Cardiac fibroblast (primary cell): ENCODE measurements around the gene FRG1.
"Not testable (repeated sequence)": the region's sequence is repeated elsewhere in the genome, so short reads cannot be mapped to it uniquely, and the experiment has no call there.

ENCODE experiments used
- DNase-seq, 2 donors: peaks; one replicate each; pipeline versions ENCODE4 v3.0.0 to v3.0.0-alpha.2; 2010; ENCODE audit warnings: low read depth in 2 of 2
- H3K4me3 ChIP-seq, 2 donors: replicated peaks in 1 of 2; 1 replicate in 1 of 2; 2 replicates in 1 of 2; pipeline ENCODE4 v1.5.1; 2011; ENCODE audit warnings: low read depth in 2 of 2, low read length in 2 of 2, mild to moderate bottlenecking in 2 of 2, moderate library complexity in 1 of 2
- CTCF ChIP-seq: IDR thresholded peaks from one replicate; pipeline ENCODE4 v1.5.1; 2011; ENCODE audit warnings: low read depth, mild to moderate bottlenecking, low read length, inconsistent platforms

Gene FRG1

GRCh38 chr4:189921058-189921457 lies 19.6 kb upstream of the FRG1 start:
- TF ChIP-seq CTCF, result no peak
- no peak overlapping the region for H3K4me3 ChIP-seq
- no peak for DNase-seq

- H3K4me3 ChIP-seq, DNase-seq: not testable (repeated sequence)
Observed at GRCh38 chr4:189926742-189927141, 13.9 kb upstream of the FRG1 start.

- peak overlapping the region; percentile 78 to 92 for H3K4me3 ChIP-seq
- DNase-seq, result no peak
- no peak for TF ChIP-seq CTCF
Observed at GRCh38 chr4:189941005-189941450, 356 bp downstream of the FRG1 start.

- not testable (repeated sequence) for H3K4me3 ChIP-seq, DNase-seq
Observed at GRCh38 chr4:189942412-189942811, 1.7 kb downstream of the FRG1 start.

GRCh38 chr4:189944077-189944476 lies 3.4 kb downstream of the FRG1 start:
- H3K4me3 ChIP-seq, DNase-seq: not testable (repeated sequence)

GRCh38 chr4:189946906-189947305 lies 6.2 kb downstream of the FRG1 start:
- not testable (repeated sequence) for H3K4me3 ChIP-seq, DNase-seq

GRCh38 chr4:189948486-189948885 lies 7.8 kb downstream of the FRG1 start:
- DNase-seq, H3K4me3 ChIP-seq: not testable (repeated sequence)

GRCh38 chr4:189969291-189969690 lies 28.6 kb downstream of the FRG1 start:
- not testable (repeated sequence) for DNase-seq, H3K4me3 ChIP-seq

GRCh38 chr4:189973646-189974045 lies 33.0 kb downstream of the FRG1 start:
- no peak for DNase-seq
- no peak overlapping the region for H3K4me3 ChIP-seq
- no peak for TF ChIP-seq CTCF

- TF ChIP-seq CTCF, result no peak
- DNase-seq, result peak in 1 of 2 donors; percentile 11
- no peak overlapping the region for H3K4me3 ChIP-seq
Observed at GRCh38 chr4:189974056-189974455, 33.4 kb downstream of the FRG1 start.
